GM19467 (cell line): Measurements from ENCODE around the gene CHST12.

Experiments
- ATAC-seq: cut with Tn5 transposase; IDR thresholded peaks from one replicate; pipeline ENCODE4 v1.9.1; 2021; ENCODE audit warnings: mild to moderate bottlenecking, moderate library complexity; ENCODE audit not compliant: unreplicated experiment

The CHST12 gene

GRCh38 chr7:2477447-2478398, 74.3 kb downstream of the CHST12 start:
- ATAC-seq, result peak; percentile 55

DNA sequence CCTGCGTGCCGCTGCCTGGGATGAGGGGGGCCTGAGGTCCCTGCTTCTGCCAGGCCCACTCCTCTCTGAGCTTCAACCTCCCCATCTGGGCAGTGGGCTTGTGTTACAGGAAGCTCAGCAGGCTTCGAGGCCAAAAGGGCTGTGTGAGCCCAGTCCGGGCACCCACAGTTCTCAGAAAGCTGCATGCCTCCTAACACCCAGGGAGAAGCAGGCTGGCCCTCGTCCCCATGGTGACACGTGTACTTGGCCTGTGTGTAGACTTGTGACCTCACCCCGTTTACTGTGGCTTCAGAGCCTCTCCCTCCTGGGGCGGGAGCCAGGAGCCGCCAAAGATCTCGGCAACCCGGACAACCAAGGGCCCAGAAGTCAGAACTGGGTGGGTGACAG, 75.0 kb downstream of the CHST12 start:
- no peak for ATAC-seq

- no peak for ATAC-seq
Observed at GRCh38 chr7:2478800-2479199, 75.4 kb downstream of the CHST12 start.

- no peak for ATAC-seq
Observed at GRCh38 chr7:2479276-2480069, 76.1 kb downstream of the CHST12 start.

DNA sequence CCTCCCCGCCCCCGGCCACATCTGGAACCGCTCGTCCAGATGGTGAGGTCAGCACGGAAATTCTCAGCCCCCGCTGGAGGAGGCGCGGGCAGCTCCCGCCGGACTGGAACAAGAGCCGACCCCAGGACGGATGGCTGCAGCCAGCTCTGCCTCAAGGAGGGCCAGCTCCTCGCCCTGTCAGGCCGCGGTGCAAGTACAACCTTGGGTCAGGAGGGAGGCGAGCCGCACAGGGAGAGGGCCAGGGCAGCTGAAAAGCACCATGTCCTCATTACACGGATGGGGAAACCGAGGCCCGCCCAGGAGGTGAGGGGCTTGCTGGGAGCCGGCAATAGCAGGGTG, 76.6 kb downstream of the CHST12 start:
- no peak for ATAC-seq

DNA sequence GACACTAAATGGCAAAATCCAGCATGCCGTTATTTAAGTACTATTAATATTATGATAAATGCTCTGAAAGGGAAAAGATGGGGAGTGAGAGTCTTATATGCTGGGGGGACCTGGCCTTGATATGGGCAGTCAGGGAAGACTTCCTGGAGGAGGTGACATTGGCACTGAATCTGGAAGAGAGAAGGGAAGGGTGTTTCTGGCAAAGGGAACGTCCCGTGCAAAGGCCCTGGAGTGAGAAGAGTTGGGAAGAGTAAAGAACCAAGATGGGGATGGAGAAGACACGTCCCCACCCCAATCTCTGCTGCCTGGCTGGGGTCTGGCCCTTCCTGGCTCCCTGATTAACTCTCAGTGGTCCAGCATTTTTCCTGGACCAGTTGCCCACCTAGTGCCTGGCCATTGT, 77.8 kb downstream of the CHST12 start:
- ATAC-seq, result no peak

GRCh38 chr7:2482725-2483451, 79.5 kb downstream of the CHST12 start:
- no peak for ATAC-seq

- no peak for ATAC-seq
Observed at GRCh38 chr7:2483494-2483893, 80.1 kb downstream of the CHST12 start.

- ATAC-seq, result no peak
Observed at GRCh38 chr7:2484868-2485267, 81.5 kb downstream of the CHST12 start.

DNA sequence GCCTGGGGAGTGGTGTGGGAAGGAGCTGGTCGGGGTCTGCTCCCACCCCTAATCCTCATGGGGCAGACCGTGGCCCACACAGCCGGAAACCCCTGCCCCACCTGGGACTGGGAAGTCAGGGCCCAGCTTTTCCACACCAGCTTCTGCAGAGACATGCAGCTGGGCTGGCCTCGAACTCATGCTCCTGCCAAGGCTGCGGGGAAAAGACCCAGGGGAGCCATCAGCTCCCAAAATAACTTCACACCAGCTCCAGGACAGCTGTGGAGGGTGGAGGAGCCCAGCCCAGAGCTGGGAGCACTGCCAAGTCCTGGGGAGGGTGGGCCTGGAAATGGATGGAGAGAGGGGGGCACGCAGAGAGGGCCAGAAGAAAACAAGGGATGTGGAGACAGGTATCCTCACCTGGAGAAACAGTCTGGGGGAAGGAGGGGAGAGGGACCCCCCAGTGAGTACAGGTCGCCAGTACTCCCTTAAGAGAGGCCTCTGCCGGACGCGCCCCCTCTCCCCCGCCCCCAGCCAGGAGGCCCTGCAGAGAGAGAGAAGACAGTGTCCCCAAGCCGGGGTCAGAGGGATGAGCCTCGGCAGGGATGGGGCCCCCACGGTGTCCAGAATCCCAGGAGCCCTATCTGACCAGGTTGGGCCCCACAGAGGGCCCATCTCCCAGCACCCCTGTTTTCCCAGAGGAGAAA, 84.3 kb downstream of the CHST12 start:
- no peak for ATAC-seq

- no peak for ATAC-seq
Observed at GRCh38 chr7:2488272-2488645, 84.8 kb downstream of the CHST12 start.

DNA sequence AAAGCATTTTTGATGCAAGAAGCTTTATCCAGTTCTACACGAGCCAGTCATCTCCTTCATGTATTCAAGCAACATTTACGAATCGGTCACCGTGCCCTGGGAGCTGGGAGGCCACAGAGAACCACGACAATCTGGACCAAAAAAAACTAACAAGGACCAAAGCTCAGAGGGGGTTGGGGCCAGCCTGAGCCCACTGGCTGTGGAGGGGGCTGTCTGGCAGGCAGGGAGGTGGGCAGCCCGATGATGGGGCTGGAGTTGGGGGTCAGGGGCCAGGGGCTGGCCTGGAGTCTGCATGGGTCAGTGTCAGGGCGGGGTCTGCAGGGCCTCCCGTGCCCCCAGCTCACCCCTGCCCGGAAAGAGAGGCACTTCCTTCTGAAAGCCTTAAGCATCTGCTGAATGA, 85.3 kb downstream of the CHST12 start:
- ATAC-seq, result no peak

- no peak for ATAC-seq
Observed at GRCh38 chr7:2490181-2490651, 86.8 kb downstream of the CHST12 start.

DNA sequence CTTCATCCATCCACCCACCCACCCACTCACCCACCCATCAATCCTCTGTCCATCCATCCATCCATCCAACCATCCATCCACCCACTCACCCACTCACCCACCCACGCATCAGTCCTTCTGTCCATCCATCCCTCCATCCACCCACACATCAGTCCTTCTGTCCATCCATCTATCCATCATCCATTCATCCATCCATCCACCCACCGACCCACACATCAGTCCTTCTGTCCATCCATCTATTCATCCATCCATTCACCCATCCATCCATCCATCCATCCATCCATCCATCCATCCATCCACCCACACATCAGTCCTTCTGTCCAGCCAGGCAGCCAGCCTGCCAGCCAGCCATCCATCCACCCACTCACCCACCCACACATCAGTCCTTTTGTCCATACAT, 88.6 kb downstream of the CHST12 start:
- no peak for ATAC-seq

DNA sequence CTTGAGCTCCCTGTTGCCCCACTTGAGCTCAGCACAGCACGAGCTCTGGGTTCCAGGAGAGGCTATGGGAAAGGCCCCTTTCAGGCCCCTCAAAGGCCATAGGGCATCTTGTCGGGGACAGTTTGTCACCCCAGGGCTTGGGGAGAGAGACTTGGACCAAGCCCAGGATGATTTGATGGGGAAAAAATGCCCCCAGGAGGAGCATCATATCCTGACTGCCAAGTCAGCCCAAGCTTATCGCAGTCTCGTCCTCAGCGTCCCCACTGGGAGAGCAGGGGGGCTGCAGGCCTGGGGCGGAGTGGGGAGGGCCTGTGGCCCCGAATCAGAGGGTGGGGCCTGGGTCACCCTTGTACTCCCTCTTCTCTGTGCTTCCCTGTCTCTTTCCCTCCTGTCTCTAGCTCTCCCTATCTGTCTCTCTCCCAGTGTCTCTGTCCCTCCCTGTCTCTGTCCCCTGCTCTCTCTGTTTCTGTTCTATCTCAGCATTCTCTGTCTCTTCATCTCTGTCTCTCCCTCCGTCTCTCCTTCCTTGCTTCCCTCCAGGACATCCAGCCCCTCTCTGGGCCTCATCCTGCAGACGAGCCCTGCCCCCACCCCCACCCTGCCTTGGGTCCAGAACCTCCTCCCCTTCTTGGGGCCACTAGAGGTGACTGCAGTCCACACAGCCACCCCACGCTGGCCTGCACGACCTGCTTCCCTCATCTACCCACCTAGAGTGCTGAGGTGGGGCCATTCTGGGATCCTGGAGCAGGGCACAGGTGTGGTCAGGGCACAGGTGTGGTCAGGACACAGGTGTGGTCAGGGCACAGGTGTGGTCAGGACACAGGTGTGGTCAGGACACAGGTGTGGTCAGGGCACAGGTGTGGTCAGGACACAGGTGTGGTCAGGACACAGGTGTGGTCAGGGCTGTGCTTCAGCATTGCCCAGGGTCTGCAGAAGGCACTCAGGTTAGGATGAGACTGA, 90.1 kb downstream of the CHST12 start:
- ATAC-seq, result no peak

DNA sequence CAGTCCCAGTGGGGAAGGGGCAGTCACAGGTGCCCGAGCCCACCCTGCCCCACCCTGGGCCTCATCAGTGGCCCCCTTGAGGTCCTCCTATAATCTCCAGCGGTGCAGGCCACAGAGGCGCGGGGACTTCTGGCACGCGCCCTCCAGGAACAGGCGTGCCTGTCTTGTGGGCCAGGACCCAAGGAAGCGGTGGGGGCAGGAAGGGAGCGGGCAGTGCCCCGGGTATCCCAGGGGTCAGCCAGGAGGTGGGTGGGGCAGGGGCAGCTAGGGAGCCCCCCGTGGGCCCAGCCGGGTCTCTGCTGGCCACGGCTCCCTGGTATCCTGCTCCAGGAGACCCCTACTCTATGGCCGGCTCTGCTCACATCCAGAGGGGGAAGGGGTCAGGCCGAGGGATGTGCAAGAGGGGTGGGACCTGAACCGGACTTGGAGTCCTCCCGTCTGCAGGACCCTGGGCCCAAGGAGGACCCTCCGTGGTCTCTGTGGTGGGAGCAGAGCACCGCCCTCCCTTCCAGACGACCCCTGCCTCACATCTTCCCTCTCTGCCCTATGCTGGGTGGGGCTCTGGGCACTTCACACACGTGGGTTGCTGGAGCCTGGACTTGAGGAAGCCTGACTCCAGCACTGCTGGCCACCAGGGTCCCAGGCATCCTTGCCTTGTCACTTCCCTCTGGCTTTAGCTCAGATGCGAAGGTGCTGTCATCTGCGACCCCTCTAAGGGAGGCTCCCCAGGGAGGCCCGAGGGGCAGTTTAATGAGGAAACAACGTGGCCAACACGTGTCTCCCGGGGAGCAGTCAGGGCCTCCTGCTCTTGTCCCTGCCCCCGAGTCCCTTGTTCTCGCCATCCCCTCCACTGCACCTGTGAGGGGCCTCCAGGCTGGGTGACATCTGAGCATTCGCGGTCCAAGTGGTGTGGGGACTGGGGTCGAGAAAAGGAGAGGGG, 91.0 kb downstream of the CHST12 start:
- ATAC-seq, result no peak

- no peak for ATAC-seq
Observed at GRCh38 chr7:2495418-2496299, 92.2 kb downstream of the CHST12 start.

GRCh38 chr7:2496375-2496774, 93.0 kb downstream of the CHST12 start:
- no peak for ATAC-seq
